Panc1 (cell line): Measurements from ENCODE around the gene PF4V1. TPM values are rescaled to one million over a fixed set of nuclear protein-coding genes. Genes with fewer than 3 reads are reported as not detected.

Source experiments
- ATAC-seq: fragments of 200-7000 bp; cut with Tn5 transposase; 2 replicates; pipeline ENCODE4 v1.9.1; 2020; ENCODE audit warnings: mild to moderate bottlenecking, moderate library complexity
- BruUV-seq: library from RNA; stranded (reverse); fragments of 400-500 nt; replicated peaks from 2 replicates; lab custom pipeline; 2021; lab: Mats Ljungman, UMichigan
- CTCF ChIA-PET: fragments of 300-600 bp; sonication (Branson Sonifier 250); formaldehyde crosslinking; loops from one replicate; lab custom pipeline; 2022; ENCODE audit warnings: antibody characterized with exemption; lab: Charles Lee
- POLR2A ChIA-PET: fragments of 300-600 bp; sonication (Branson Sonifier 250); formaldehyde crosslinking; loops from one replicate; lab custom pipeline; 2022; ENCODE audit warnings: antibody characterized with exemption; lab: Charles Lee
- DNase-seq: peaks from one replicate; pipeline ENCODE4 v3.0.0-alpha.2; 2010; ENCODE audit warnings: low read depth, low spot score
- H3K27ac ChIP-seq: 2 replicates; pipeline ENCODE4 v1.5.1; 2011; ENCODE audit warnings: mild to moderate bottlenecking, low read length, inconsistent platforms
- H3K27me3 ChIP-seq: fragments of 200-500 bp; sonication (Bioruptor generic); 2 replicates; pipeline ENCODE4 v1.6.0; 2014; ENCODE audit warnings: low read length, inconsistent platforms; ENCODE audit not compliant: control insufficient read depth, insufficient read depth
- H3K36me3 ChIP-seq: fragments of 200-500 bp; sonication (Bioruptor generic); 2 replicates; pipeline ENCODE4 v1.5.1; 2014; ENCODE audit warnings: inconsistent platforms, mild to moderate bottlenecking, low read length, moderate library complexity; ENCODE audit not compliant: control insufficient read depth, insufficient read depth
- H3K4me1 ChIP-seq: 2 replicates; pipeline ENCODE4 v1.5.1; 2011; ENCODE audit warnings: inconsistent platforms, mild to moderate bottlenecking, low read length, moderate library complexity; ENCODE audit not compliant: control insufficient read depth, insufficient read depth
- H3K4me3 ChIP-seq, 2 experiments: 2 replicates each; pipeline ENCODE4 v1.5.1; 2011 to 2012; ENCODE audit warnings: low read depth in 2 of 2, low read length in 2 of 2, mild to moderate bottlenecking in 2 of 2, inconsistent platforms in 1 of 2, moderate library complexity in 1 of 2
- H3K9me3 ChIP-seq: fragments of 200-500 bp; sonication (Bioruptor generic); 2 replicates; pipeline ENCODE4 v1.5.1; 2014; ENCODE audit warnings: low read depth, mild to moderate bottlenecking, inconsistent platforms, low read length, moderate library complexity; ENCODE audit not compliant: control insufficient read depth, insufficient read depth
- CTCF ChIP-seq: fragments of 450-650 bp; IDR thresholded peaks from 2 replicates; pipeline ENCODE4 v1.5.1; 2017; ENCODE audit warnings: mild to moderate bottlenecking
- POLR2AphosphoS5 ChIP-seq: IDR thresholded peaks from 2 replicates; pipeline ENCODE4 v1.6.1; 2012; ENCODE audit warnings: mild to moderate bottlenecking, low read depth, low read length, moderate library complexity
- REST ChIP-seq, 2 experiments: IDR thresholded peaks; 2 replicates each; pipeline ENCODE4 v1.6.1; 2011 to 2012; ENCODE audit warnings: low read depth in 2 of 2, control low read depth in 1 of 2, low read length in 1 of 2, mild to moderate bottlenecking in 1 of 2, moderate library complexity in 1 of 2; ENCODE audit not compliant: insufficient read depth in 1 of 2
- SIN3A ChIP-seq: IDR thresholded peaks from 2 replicates; pipeline ENCODE4 v1.6.1; 2012; ENCODE audit warnings: low read depth, mild to moderate bottlenecking, low read length, moderate library complexity, borderline replicate concordance; ENCODE audit not compliant: insufficient read depth
- TCF7L2 ChIP-seq: IDR thresholded peaks from 2 replicates; pipeline ENCODE4 v1.6.1; 2011; ENCODE audit warnings: mild to moderate bottlenecking, low read depth, low read length, inconsistent platforms
- in situ Hi-C: cut with HindIII; loops from 2 replicates; pipeline ENCODE4 v1.10.0; 2016; ENCODE audit warnings: low sequenced_read_pairs, low pct_unique_long_range_greater_than_20kb
- intact Hi-C: fragments of 100-400 bp; cut with micrococcal nuclease; formaldehyde crosslinking; loops from one replicate; pipeline ENCODE4 v1.10.0; 2022; ENCODE audit not compliant: unreplicated experiment
- total RNA-seq: library from RNA; stranded (reverse); gene quantifications from one replicate; pipeline ENCODE4 v1.2.1, GENCODE V29; 2021; ENCODE audit not compliant: unreplicated experiment

PF4V1 gene
- total RNA-seq, 1 experiment from 2014 or later: 0.51 TPM

GRCh38 chr4:73817341-73817740 is 35.8 kb upstream of the PF4V1 start:
- in situ Hi-C loops (no loop called here), intact Hi-C loops (no loop called here)
- BruUV-seq: no TSS peak
- no peak for ATAC-seq
- no peaks in the 10 kb centered on the region for H3K4me1 ChIP-seq
- no peaks in the 10 kb centered on the region for H3K36me3 ChIP-seq
- TF ChIP-seq TCF7L2 (no peak), SIN3A (no peak), REST (IDR thresholded peaks at IDR 0.05; ENCODE audit: insufficient read depth in 1 of 2, low read depth in 2 of 2, low read length in 1 of 2) (peak in 1 of 2 experiments; percentile 50; a peak in 2 of 4 replicates)
- no peaks in the 10 kb centered on the region for H3K27me3 ChIP-seq
- H3K4me3 ChIP-seq: no peak overlapping the region
- no peak overlapping the region for H3K27ac ChIP-seq
- no peaks in the 10 kb centered on the region for H3K9me3 ChIP-seq
- CTCF ChIA-PET: no interaction called here
- no peak for DNase-seq
- POLR2A ChIA-PET: no interaction called here

- in situ Hi-C loops: no loop called here
- ATAC-seq: no peak
- Histone ChIP-seq H3K36me3 (no peaks in the 10 kb centered on the region), H3K4me1 (no peaks in the 10 kb centered on the region), H3K9me3 (no peaks in the 10 kb centered on the region), H3K27ac (no peak overlapping the region), H3K4me3 (no peak overlapping the region), H3K27me3 (no peaks in the 10 kb centered on the region)
- intact Hi-C loops: no loop called here
- no peak for TF ChIP-seq SIN3A
- ChIA-PET CTCF (no interaction called here), POLR2A (no interaction called here)
- DNase-seq: no peak
- BruUV-seq: no TSS peak
Observed at GRCh38 chr4:73821325-73821724, 31.8 kb upstream of the PF4V1 start.

- in situ Hi-C loops: no loop called here
- ChIA-PET CTCF (no interaction called here), POLR2A (no interaction called here)
- H3K4me1 ChIP-seq: no peaks in the 10 kb centered on the region
- H3K4me3 ChIP-seq: no peak overlapping the region
- ATAC-seq: no peak
- H3K9me3 ChIP-seq: no peaks in the 10 kb centered on the region; the same call in 1 of the 2 replicates
- H3K36me3 ChIP-seq: no peaks in the 10 kb centered on the region
- H3K27me3 ChIP-seq: no peaks in the 10 kb centered on the region
- no peak overlapping the region for H3K27ac ChIP-seq
- TF ChIP-seq TCF7L2 (no peak), SIN3A (no peak), POLR2AphosphoS5 (no peak), CTCF (no peak), REST (IDR thresholded peaks at IDR 0.05; ENCODE audit: insufficient read depth in 1 of 2, low read depth in 2 of 2, low read length in 1 of 2) (no peak)
- intact Hi-C loops: no loop called here
- no peak for DNase-seq
- BruUV-seq: no TSS peak
Observed at GRCh38 chr4:73822389-73822788, 30.7 kb upstream of the PF4V1 start.
